ENCODE data around the gene MPEG1. TPM values are rescaled to one million over a fixed set of nuclear protein-coding genes. Genes with fewer than 3 reads are reported as not detected.

The MPEG1 gene
- total RNA-seq, 2 donors from 2014 or later = 0.11 TPM; not detected in 1

DNA sequence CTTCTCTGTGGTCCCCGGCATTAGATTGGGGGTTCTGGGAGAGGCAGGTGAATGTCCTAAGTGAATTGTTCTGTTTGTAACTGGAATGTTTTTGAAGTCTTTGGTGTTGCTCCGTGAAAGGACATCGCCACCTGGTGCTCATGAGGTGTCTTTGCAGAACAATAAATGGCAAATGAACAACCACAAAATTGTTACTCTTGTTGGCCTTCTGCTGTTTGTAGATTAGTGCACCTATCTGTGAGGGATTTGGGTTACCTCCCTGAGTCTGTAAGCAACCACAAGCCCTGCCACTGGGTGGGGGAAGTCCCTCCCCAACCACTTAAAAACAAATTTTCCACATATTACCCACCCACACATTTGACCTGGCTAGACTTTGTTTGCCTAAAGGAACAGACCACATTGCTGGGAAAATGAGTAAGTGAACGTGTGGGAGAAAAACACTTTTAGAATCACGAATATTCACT lies 4.7 kb downstream of the MPEG1 start:
- Mint-ChIP-seq H3K9me3 (no peaks in the 10 kb centered on the region), H3K27ac (no peak overlapping the region), H3K27me3 (peaks cover 12 to 18% of the 10 kb centered on the region in 2 donors), H3K4me1 (ENCODE audit: low read depth in 2 of 2) (peaks cover 7 to 10% of the 10 kb centered on the region in 2 donors), H3K36me3 (no peaks in the 10 kb centered on the region), H3K4me3 (no peak overlapping the region)
- ATAC-seq (no peak), DNase-seq (ENCODE audit: low spot score) (no peak)

DNA sequence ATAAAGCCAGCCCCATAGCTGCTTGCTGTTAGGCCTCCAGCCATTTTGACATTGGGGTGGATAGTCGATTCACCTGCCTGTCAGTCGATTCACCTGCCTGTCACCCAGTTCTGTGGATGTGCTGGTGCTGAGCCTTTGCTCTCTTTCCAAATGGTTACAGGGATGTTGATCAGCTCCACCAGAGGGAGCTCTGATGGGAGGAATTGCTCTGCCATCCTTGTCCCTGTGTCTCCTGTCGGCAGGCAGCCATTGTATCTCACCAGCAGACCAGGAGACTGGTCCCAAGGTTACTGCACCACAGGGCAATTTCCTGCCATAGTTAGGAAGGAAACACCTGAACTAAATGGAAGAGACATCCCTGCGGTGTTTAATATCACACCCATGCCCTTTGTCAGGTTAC lies 6.1 kb downstream of the MPEG1 start:
- Mint-ChIP-seq H3K4me1 (ENCODE audit: low read depth in 2 of 2) (peaks cover 7 to 10% of the 10 kb centered on the region in 2 donors), H3K36me3 (no peaks in the 10 kb centered on the region), H3K27ac (no peak overlapping the region), H3K4me3 (no peak overlapping the region), H3K9me3 (no peaks in the 10 kb centered on the region), H3K27me3 (peaks cover 12 to 23% of the 10 kb centered on the region in 2 donors)
- DNase-seq (ENCODE audit: low spot score) (no peak), ATAC-seq (no peak)

DNA sequence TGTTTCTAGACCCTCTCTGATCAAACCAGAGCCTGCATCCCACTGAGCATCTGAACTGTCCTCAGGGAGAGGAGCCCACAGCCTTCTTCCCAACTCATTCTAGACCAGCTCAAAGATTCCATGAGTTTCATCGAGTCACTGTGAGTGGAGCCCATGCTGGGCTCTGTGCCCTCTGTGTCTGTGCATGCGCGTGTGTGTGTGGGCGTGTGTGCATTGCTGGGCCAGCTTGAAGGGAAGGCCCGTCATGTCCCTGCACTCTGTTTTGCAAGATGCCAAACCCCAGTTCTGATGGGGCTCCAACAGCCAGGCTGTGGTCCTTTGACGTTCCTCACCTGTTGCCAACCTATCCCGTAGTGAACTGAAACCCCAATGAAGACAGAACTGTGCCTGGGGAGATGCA lies 7.1 kb downstream of the MPEG1 start:
- Mint-ChIP-seq H3K4me1 (ENCODE audit: low read depth in 2 of 2) (peaks cover 7 to 10% of the 10 kb centered on the region in 2 donors), H3K4me3 (no peak overlapping the region), H3K9me3 (no peaks in the 10 kb centered on the region), H3K36me3 (no peaks in the 10 kb centered on the region), H3K27ac (no peak overlapping the region), H3K27me3 (peaks cover 12 to 23% of the 10 kb centered on the region in 2 donors)
- ATAC-seq = no peak
- no peak for DNase-seq (ENCODE audit: low spot score)

DNA sequence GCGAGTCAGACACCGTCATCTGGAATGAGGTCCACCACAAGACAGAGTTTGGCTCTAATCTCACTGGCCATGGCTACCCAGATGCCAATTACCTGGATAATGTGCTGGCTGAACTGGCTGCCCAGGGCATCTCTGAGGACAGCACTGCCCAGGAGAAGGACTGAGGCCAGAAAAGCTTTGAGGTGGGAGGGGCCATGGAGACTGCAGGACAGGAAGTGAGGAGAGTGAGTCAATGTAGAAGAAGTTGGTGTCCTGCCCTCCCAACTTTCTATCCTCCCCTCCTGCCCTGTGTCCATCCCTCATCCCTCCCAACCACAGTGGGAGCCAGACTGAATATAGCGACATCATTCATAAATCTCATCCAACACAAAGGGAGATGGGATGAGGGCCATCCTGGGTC lies 8.0 kb downstream of the MPEG1 start:
- Mint-ChIP-seq H3K27me3 (peaks cover 7 to 20% of the 10 kb centered on the region in 2 donors), H3K9me3 (no peaks in the 10 kb centered on the region), H3K36me3 (no peaks in the 10 kb centered on the region), H3K27ac (no peak overlapping the region), H3K4me1 (ENCODE audit: low read depth in 2 of 2) (peaks cover 9 to 10% of the 10 kb centered on the region in 2 donors), H3K4me3 (no peak overlapping the region)
- ATAC-seq (no peak), DNase-seq (ENCODE audit: low spot score) (no peak)

DNA sequence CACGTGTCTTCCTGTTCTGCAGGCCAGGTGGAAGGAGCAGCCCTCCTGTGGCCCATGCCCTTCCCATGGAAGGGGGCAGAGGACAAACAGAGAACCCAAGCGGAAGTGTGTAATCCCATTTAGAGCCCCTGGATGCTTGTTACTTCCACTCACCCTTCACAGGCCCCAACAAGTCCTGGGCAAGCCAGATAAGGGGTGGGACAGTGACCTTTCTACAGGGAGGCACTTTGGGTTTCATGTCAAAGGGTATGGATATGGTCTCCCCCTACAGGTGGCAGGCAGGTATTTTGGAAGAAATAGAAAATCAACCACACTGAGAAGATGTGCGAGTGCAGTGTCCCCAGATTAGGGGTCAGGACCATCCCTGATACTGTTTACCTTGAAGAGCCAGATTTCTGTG lies 11.4 kb downstream of the MPEG1 start:
- no peak overlapping the region for H3K27ac Mint-ChIP-seq
- H3K4me3 Mint-ChIP-seq = no peak overlapping the region
- DNase-seq (ENCODE audit: low spot score) (no peak), ATAC-seq (no peak)
- H3K4me1 Mint-ChIP-seq (ENCODE audit: low read depth in 2 of 2) = peaks cover 0 to 2% of the 10 kb centered on the region in 2 donors
- H3K27me3 Mint-ChIP-seq = peaks cover 11 to 16% of the 10 kb centered on the region in 2 donors
- no peaks in the 10 kb centered on the region for H3K9me3 Mint-ChIP-seq
- no peaks in the 10 kb centered on the region for H3K36me3 Mint-ChIP-seq

DNA sequence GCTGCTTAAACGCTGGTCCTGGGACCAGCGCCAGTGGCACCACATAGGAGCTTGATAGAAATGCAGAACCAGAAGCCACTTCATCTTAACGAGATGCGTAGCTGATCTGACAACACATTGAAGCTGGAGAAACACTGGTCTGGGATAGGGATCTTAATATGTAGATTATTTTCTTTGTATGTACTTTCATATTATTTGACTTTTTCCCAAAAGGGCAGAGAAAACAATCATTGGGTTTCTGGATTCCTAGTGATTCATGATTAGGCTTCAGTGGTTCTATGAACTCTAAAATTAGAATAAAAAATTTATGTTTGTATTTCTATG lies 12.3 kb downstream of the MPEG1 start:
- ATAC-seq (no peak), DNase-seq (ENCODE audit: low spot score) (no peak)
- H3K36me3 Mint-ChIP-seq = no peaks in the 10 kb centered on the region
- no peak overlapping the region for H3K27ac Mint-ChIP-seq
- peaks cover 0 to 2% of the 10 kb centered on the region in 2 donors for H3K4me1 Mint-ChIP-seq (ENCODE audit: low read depth in 2 of 2)
- no peak overlapping the region for H3K4me3 Mint-ChIP-seq
- no peaks in the 10 kb centered on the region for H3K9me3 Mint-ChIP-seq
- peaks cover 13 to 16% of the 10 kb centered on the region in 2 donors for H3K27me3 Mint-ChIP-seq

DNA sequence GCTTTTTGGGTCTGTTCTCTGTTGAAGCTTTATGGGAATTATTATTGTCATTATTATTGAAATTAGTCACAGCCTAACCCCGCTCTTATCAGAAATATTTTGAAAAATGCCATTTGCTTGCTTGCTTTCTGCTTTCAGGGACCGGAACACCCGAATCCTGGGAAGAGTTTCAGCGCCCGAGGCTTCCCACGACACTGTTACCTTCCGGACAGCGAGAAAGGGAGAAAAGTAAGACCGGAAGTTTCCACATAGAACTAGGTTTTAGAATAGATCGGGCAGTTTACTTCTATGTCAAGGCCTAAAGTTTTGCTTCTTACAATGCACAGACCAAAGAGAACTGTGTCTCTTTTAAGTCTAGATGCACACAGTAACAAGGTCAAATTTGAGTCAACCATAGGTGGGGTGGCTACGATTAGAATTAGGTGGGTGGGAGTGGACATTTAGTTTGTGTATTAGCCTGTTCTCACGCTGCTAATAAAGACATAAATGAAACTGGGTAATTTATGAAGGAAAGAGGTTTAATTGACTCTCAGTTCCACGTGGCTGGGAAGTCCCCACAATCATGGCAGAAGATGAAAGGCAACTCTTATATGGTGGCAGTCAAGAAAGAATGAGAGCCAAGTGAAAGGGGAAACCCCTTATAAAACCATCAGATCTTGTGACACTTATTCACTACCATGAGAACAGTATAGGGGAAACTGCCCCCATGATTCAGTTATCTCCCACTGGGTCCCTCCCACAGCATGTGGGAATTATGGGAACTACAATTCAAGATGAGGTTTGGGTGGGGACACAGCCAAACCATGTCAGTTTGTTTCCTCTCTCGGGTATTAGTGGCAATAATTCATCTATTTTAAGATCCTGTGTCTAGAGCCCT lies 12.9 kb downstream of the MPEG1 start:
- no peak for DNase-seq (ENCODE audit: low spot score)

DNA sequence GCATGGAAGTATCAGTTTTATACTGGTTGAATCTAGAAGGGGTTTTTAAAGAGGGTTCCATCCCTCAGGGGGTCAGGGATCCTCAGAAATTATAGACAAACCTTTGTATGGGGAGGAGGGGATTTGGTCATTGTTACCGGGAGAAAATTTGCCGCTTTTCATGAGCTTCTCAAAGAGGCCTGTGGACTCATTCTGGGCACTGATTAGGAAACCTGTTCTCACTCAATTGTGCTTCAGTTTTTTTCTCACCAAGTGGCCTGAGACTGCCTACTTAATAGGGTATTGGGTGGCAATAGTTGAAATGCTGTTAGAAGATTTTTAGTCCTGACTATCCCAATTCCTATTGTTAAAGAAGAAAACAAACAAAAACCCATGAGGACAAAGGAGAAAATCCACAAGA lies 14.0 kb downstream of the MPEG1 start:
- Mint-ChIP-seq H3K36me3 (no peaks in the 10 kb centered on the region), H3K27ac (no peak overlapping the region), H3K4me3 (no peak overlapping the region), H3K27me3 (peaks cover 14 to 16% of the 10 kb centered on the region in 2 donors), H3K9me3 (no peaks in the 10 kb centered on the region), H3K4me1 (ENCODE audit: low read depth in 2 of 2) (peaks cover 0 to 2% of the 10 kb centered on the region in 2 donors)
- ATAC-seq (no peak), DNase-seq (ENCODE audit: low spot score) (no peak)

More for the DNA sequence above, 12.9 kb downstream of the MPEG1 start:
- H3K36me3 Mint-ChIP-seq = no peaks in the 10 kb centered on the region
- no peak overlapping the region for H3K4me3 Mint-ChIP-seq
- peak in 1 of 2 donors; percentile 40 for ATAC-seq
- no peaks in the 10 kb centered on the region for H3K9me3 Mint-ChIP-seq
- H3K27ac Mint-ChIP-seq = no peak overlapping the region
- H3K4me1 Mint-ChIP-seq (ENCODE audit: low read depth in 2 of 2) = peaks cover 0 to 2% of the 10 kb centered on the region in 2 donors
- peaks cover 14 to 16% of the 10 kb centered on the region in 2 donors for H3K27me3 Mint-ChIP-seq

DNA sequence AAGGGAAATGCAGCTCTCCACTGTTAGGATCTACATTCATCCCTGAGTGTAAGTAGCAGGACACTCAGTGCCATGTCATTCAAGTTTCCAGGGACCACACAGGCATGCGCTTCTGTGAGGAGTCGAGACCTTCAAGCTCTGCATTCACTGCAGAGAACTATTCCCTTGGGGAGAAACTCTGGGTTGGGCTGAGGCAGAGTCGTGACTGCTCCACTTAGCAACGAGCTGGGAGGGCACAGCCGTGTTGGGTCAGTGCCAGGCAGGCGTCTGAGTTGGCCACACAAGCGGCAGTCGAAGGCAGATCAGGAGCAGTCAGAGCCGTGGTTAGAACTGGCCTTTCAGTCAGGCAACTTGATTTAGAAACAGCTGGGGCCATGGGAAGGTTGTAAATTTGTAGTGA lies 14.7 kb downstream of the MPEG1 start:
- Mint-ChIP-seq H3K27me3 (peaks cover 14 to 16% of the 10 kb centered on the region in 2 donors), H3K36me3 (no peaks in the 10 kb centered on the region), H3K27ac (no peak overlapping the region), H3K4me1 (ENCODE audit: low read depth in 2 of 2) (peaks cover 0 to 2% of the 10 kb centered on the region in 2 donors), H3K4me3 (no peak overlapping the region), H3K9me3 (no peaks in the 10 kb centered on the region)
- no peak for DNase-seq (ENCODE audit: low spot score)
- no peak for ATAC-seq

DNA sequence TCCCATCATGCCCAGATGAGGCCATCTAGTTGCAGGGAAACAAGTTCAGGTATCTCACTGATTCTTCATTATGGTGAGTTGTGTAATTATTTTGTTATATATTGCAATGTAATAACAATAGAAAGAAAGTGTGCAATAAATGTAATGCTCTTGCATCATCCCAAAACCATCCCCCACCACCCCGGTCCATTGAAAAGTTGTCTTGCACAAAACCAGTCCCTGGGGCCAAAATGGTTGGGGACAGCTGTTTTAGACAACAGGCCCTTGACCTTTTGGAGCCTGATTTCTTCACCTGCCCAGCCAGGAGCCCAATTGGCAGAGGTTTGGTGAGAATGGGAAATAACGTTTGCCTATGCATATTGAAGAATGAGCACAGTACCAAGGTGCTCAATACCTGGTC lies 15.9 kb downstream of the MPEG1 start:
- ATAC-seq (no peak), DNase-seq (ENCODE audit: low spot score) (no peak)
- H3K4me1 Mint-ChIP-seq (ENCODE audit: low read depth in 2 of 2) = peaks cover 0 to 2% of the 10 kb centered on the region in 2 donors
- H3K9me3 Mint-ChIP-seq = no peaks in the 10 kb centered on the region
- peaks cover 10 to 16% of the 10 kb centered on the region in 2 donors for H3K27me3 Mint-ChIP-seq
- no peak overlapping the region for H3K27ac Mint-ChIP-seq
- H3K36me3 Mint-ChIP-seq = no peaks in the 10 kb centered on the region
- H3K4me3 Mint-ChIP-seq = no peak overlapping the region

DNA sequence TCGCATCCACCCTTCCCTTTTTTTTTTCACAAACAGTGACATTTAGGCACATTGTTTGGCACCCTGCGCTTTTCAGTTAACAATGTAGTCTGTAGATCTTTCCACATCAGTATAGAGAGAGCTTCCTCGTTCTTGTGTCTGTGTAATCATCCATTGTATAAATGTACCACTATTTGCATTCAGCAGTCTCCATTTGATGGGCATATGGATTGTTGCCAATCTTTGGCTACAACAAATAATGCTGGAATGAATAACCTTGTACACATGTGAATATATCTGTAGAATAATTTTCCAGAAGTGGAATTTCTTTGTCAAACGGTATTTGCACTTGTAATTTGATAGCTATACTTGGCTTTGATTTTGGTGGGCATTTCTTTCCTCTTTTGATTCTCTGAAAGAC lies 17.1 kb downstream of the MPEG1 start:
- peaks cover 0 to 2% of the 10 kb centered on the region in 2 donors for H3K4me1 Mint-ChIP-seq (ENCODE audit: low read depth in 2 of 2)
- peaks cover 10 to 16% of the 10 kb centered on the region in 2 donors for H3K27me3 Mint-ChIP-seq
- H3K9me3 Mint-ChIP-seq = no peaks in the 10 kb centered on the region
- no peak overlapping the region for H3K27ac Mint-ChIP-seq
- H3K36me3 Mint-ChIP-seq = no peaks in the 10 kb centered on the region
- no peak for DNase-seq (ENCODE audit: low spot score)
- ATAC-seq = no peak
- no peak overlapping the region for H3K4me3 Mint-ChIP-seq

DNA sequence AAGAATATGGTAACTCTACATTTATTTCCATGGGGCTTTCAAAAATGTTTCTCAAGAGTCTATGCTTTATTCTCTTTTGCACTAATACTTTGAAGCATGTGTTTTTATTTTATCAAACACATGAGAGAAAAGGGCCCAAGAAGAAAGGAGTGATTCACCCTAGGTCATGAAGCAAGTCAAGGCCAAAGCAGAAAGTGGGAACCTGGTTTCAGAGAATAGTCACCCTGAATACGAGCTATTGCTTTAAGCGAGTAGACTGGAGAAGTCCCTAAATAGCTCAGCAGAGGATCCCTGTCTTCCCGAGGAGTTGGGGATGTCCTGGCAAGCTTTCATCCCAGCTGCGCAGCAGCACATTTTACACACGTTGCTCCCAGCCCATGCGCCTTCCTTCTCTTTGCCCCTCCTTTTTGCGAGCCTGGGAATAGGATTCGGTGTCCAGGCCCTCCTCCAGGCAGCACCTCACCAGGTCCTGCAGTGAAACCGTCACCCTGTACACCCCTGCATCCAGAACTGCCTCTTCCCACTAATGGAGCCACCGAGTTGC lies 19.1 kb downstream of the MPEG1 start:
- DNase-seq (ENCODE audit: low spot score) = no peak

DNA sequence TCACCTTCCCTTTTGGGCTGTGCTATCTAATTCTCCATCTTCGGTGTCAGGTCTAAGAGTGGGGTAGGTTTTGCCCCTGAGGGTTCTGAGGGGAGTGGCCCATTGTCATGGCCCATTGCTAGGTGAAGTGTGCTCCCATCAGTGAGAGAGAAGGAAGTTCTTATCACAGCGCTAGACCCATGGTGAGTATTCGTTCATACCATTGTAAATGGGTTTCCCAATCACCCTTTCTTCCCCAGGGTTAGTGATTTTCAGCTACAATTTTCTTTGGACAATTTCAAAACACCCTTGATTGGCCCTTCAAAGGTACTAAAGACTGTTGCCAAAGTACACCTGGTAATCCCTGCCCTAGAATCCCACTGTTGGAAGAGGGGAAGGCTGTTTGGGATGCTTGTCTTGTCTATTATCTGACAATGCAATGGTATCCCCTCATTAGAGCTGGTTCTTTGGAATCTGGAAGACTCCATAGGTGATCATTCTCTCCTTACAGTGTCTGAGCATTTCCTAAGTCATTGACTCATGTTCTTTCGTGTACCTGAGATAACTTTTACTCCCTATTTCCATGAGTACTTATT lies 20.2 kb downstream of the MPEG1 start:
- no peaks in the 10 kb centered on the region for H3K4me1 Mint-ChIP-seq (ENCODE audit: low read depth in 2 of 2)
- no peaks in the 10 kb centered on the region for H3K9me3 Mint-ChIP-seq
- ATAC-seq (peak in 1 of 2 donors; percentile 6), DNase-seq (ENCODE audit: low spot score) (no peak)
- no peak overlapping the region for H3K4me3 Mint-ChIP-seq
- H3K36me3 Mint-ChIP-seq = no peaks in the 10 kb centered on the region
- no peak overlapping the region for H3K27ac Mint-ChIP-seq
- peaks cover 7 to 8% of the 10 kb centered on the region in 2 donors for H3K27me3 Mint-ChIP-seq

More for the DNA sequence above, 19.1 kb downstream of the MPEG1 start:
- ATAC-seq = no peak
- Mint-ChIP-seq H3K4me3 (no peak overlapping the region), H3K27ac (no peak overlapping the region), H3K9me3 (no peaks in the 10 kb centered on the region), H3K27me3 (peaks cover 10 to 12% of the 10 kb centered on the region in 2 donors), H3K4me1 (ENCODE audit: low read depth in 2 of 2) (no peaks in the 10 kb centered on the region), H3K36me3 (no peaks in the 10 kb centered on the region)

DNA sequence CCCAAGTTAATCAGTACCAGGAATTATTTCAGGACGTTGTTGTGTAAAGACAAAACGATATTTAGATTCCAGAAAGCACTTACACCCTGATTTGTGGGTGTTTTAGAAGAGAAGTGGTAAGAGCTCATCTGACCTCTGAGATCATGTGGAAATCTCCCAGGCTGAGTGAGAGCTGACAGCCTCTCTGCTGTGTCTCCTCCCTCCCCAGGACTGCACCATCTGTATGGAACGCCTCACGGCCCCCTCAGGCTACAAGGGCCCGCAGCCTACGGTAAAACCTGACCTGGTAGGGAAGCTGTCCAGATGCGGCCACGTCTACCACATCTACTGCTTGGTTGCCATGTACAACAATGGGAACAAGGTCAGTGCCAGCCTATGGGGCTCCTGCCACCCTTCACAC lies 20.8 kb downstream of the MPEG1 start:
- Mint-ChIP-seq H3K4me3 (no peak overlapping the region), H3K4me1 (ENCODE audit: low read depth in 2 of 2) (no peaks in the 10 kb centered on the region), H3K9me3 (no peaks in the 10 kb centered on the region), H3K27me3 (peaks cover under 1 to 6% of the 10 kb centered on the region in 2 donors), H3K27ac (no peak overlapping the region), H3K36me3 (no peaks in the 10 kb centered on the region)
- no peak for DNase-seq (ENCODE audit: low spot score)
- no peak for ATAC-seq
